Brain microvascular endothelial cell (primary cell): ENCODE data around the gene PLIN3.
"Not testable (repeated sequence)": the region's sequence is repeated elsewhere in the genome, so short reads cannot be mapped to it uniquely, and the experiment has no call there.

Source experiments
- DNase-seq: peaks from one replicate; pipeline ENCODE4 v3.0.0-alpha.2; 2020
- H3K27ac ChIP-seq: fragments of 250-450 bp; sonication (Bioruptor Pico); 2 replicates; pipeline ENCODE4 v1.5.1; 2020; ENCODE audit warnings: mild to moderate bottlenecking, moderate library complexity
- H3K27me3 ChIP-seq: fragments of 250-450 bp; sonication (Bioruptor Pico); replicated peaks from 2 replicates; pipeline ENCODE4 v1.5.1; 2020; ENCODE audit warnings: mild to moderate bottlenecking
- H3K36me3 ChIP-seq: fragments of 250-450 bp; sonication (Bioruptor Pico); replicated peaks from 2 replicates; pipeline ENCODE4 v1.5.1; 2020; ENCODE audit warnings: mild to moderate bottlenecking
- H3K4me3 ChIP-seq: 2 replicates; pipeline ENCODE4 v1.5.1; 2011; ENCODE audit warnings: low read depth, mild to moderate bottlenecking, control low read depth, low read length, moderate library complexity
- CTCF ChIP-seq: IDR thresholded peaks from 2 replicates; pipeline ENCODE4 v1.5.1; 2011; ENCODE audit warnings: low read depth, mild to moderate bottlenecking, moderate library complexity, low read length, control low read depth, inconsistent platforms; ENCODE audit errors: missing control alignments
- in situ Hi-C: cut with HindIII; loops from 2 replicates; pipeline ENCODE4 v1.10.0; 2017; ENCODE audit warnings: low sequenced_read_pairs, low pct_ligation_motif_present

Gene PLIN3

DNA sequence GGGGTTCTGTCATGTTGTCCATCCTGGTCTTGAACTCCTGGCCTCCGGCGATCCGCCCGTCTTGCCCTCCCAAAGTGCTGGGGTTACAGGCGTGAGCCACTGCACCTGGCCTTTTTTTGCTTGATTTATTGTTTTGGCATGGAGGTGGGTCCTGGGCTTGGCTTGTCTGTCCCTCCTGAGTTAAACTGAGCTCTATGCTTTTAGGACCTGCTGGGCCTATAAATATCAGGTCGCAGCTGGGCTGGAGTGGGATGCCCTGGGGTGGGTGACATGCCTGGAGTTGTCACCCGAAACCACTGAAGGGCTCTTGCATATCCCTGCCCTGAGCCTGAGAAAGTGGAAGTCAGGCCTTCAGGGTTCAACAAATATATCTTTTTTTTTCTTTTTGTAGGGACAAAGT, 29.7 kb upstream of the PLIN3 start:
- no peak for DNase-seq
- TF ChIP-seq CTCF: no peak
- Histone ChIP-seq H3K27me3 (no peaks in the 10 kb centered on the region), H3K27ac (no peak overlapping the region), H3K4me3 (no peak overlapping the region), H3K36me3 (no peaks in the 10 kb centered on the region)
- in situ Hi-C loops: no loop called here

- H3K27me3 ChIP-seq: no peaks in the 10 kb centered on the region
- H3K27ac ChIP-seq: no peak overlapping the region
- no peak for TF ChIP-seq CTCF
- no peak overlapping the region for H3K4me3 ChIP-seq
- DNase-seq: peak; percentile 33
- H3K36me3 ChIP-seq: no peaks in the 10 kb centered on the region
- in situ Hi-C loops: no loop called here
Measured at GRCh38 chr19:4896372-4896771, 28.9 kb upstream of the PLIN3 start.

GRCh38 chr19:4892962-4893361, 25.5 kb upstream of the PLIN3 start:
- in situ Hi-C loops, H3K36me3 ChIP-seq, H3K27ac ChIP-seq, H3K4me3 ChIP-seq, DNase-seq, H3K27me3 ChIP-seq: not testable (repeated sequence)

DNA sequence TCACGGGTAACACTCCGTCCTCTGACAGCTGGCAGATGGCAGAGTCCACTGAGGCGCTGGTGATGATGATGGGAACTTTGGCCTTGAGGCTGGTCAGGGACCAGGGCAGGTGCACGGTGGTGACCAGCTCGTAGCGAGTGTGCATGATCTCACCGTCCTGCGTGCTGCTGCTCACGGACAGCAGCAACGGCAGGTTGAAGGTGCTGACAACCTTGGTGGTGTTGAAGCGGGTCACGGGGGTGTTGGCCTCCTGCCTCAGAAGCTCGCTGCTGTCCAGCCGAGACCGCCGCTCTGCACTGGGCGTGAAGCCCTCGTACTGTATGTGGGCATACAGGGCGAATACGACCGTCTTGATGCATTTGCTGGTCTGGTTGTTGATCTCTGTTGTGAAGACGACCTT, 23.6 kb upstream of the PLIN3 start:
- TF ChIP-seq CTCF: no peak
- Histone ChIP-seq H3K27me3 (no peaks in the 10 kb centered on the region), H3K27ac (no peak overlapping the region), H3K4me3 (no peak overlapping the region), H3K36me3 (no peaks in the 10 kb centered on the region)
- in situ Hi-C loops: no loop called here
- no peak for DNase-seq

- H3K36me3 ChIP-seq: no peaks in the 10 kb centered on the region
- no peaks in the 10 kb centered on the region for H3K27me3 ChIP-seq
- peak; percentile 45 for DNase-seq
- in situ Hi-C loops: no loop called here
- H3K27ac ChIP-seq: no peak overlapping the region
- TF ChIP-seq CTCF: no peak
- H3K4me3 ChIP-seq: no peak overlapping the region
Measured at GRCh38 chr19:4889034-4889815, 21.8 kb upstream of the PLIN3 start.

GRCh38 chr19:4887803-4888202, 20.3 kb upstream of the PLIN3 start:
- H3K36me3 ChIP-seq, H3K27me3 ChIP-seq, H3K27ac ChIP-seq, DNase-seq, H3K4me3 ChIP-seq, in situ Hi-C loops: not testable (repeated sequence)

- in situ Hi-C loops, DNase-seq, H3K36me3 ChIP-seq, H3K27me3 ChIP-seq, H3K27ac ChIP-seq, H3K4me3 ChIP-seq: not testable (repeated sequence)
Measured at GRCh38 chr19:4884993-4885392, 17.5 kb upstream of the PLIN3 start.

DNA sequence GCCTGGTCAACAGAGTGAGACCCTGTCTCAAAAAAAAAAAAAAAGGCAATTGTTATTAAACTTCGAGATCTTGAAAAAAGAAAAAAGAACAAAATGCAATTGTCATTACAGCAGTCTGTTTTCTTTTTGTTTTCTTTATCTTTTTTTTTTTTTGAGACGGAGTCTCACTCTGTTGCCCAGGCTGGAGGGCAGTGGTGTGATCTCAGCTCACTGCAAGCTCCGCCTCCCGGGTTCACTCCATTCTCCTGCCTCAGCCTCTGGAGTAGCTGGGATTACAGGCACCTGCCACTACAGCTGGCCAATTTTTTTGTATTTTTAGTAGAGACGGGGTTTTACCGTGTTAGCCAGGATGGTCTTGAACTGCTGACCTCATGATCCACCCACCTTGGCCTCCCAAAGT, 15.4 kb upstream of the PLIN3 start:
- H3K27me3 ChIP-seq, in situ Hi-C loops, H3K4me3 ChIP-seq, DNase-seq, H3K27ac ChIP-seq, H3K36me3 ChIP-seq: not testable (repeated sequence)
